ENCODE data around the gene B4GALT1.

DNA sequence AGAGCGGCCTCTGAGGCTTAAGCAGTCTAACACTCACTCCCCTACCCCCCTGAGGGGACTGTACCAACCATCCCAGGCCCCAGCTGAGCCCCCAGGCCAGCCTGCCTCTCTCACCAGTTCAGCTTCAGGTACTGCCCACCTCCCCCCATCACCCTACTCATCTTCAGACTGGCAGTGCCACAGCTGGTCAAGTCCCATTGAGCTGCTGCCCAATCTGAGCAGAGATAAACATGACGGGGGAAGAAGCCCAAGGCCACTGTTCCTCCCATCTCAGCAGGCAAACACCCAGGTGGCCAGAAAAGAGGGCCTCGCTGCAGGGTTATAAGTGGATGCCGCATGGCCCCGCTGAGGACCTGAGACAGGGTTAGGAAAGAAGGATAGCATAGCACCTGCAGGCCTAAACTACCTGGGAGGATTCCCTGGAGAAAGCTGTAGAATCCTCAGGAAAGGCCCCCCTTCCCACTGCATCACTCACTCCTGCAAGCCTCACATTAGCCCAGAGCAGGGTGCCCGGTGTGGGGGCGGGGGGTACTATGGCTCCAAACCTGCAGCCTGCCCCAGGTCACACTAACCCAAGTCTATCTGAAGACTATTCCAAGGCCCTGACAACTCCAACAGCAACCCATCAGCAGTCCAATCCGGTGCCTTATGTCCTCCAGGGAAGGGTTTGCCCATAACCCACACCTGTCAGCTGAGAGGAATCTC, 3.6 kb downstream of the B4GALT1 start:
- TF ChIP-seq, protein P1, sequence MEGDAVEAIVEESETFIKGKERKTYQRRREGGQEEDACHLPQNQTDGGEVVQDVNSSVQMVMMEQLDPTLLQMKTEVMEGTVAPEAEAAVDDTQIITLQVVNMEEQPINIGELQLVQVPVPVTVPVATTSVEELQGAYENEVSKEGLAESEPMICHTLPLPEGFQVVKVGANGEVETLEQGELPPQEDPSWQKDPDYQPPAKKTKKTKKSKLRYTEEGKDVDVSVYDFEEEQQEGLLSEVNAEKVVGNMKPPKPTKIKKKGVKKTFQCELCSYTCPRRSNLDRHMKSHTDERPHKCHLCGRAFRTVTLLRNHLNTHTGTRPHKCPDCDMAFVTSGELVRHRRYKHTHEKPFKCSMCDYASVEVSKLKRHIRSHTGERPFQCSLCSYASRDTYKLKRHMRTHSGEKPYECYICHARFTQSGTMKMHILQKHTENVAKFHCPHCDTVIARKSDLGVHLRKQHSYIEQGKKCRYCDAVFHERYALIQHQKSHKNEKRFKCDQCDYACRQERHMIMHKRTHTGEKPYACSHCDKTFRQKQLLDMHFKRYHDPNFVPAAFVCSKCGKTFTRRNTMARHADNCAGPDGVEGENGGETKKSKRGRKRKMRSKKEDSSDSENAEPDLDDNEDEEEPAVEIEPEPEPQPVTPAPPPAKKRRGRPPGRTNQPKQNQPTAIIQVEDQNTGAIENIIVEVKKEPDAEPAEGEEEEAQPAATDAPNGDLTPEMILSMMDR (IDR thresholded peaks at IDR 0.05), result no peak
- TF ChIP-seq EZH2 (IDR thresholded peaks at IDR 0.05) (no peak), EZH2phosphoT487 (IDR thresholded peaks at IDR 0.05) (no peak)

All from neural progenitor cell (in vitro differentiated cells).